Left renal pelvis (tissue), 4 donors: ENCODE results near the gene MAP6D1. TPM values are rescaled to one million over a fixed set of nuclear protein-coding genes. Genes with fewer than 3 reads are reported as not detected.

ENCODE experiments used
- DNase-seq, 4 donors: peaks; one replicate each; pipeline ENCODE4 v3.0.0-alpha.2; 2013; ENCODE audit warnings: low read depth in 4 of 4, low spot score in 3 of 4
- polyA plus RNA-seq, 4 donors: library from polyadenylated mRNA; unstranded; fragments of 120-200 nt; gene quantifications; one replicate each; pipeline ENCODE4 v1.2.1, GENCODE V29; 2013; ENCODE audit not compliant: insufficient read length in 4 of 4

The MAP6D1 gene
- polyA plus RNA-seq, 4 donors = 0.47 to 2.5 (median 0.72) TPM; not detected in 1

GRCh38 chr3:183824761-183825455, 469 bp downstream of the MAP6D1 start:
- DNase-seq = no peak

- no peak for DNase-seq
These were observed 1.4 kb downstream of the MAP6D1 start for GRCh38 chr3:183823963-183824362.

GRCh38 chr3:183822631-183823030, 2.7 kb downstream of the MAP6D1 start:
- DNase-seq = no peak

- no peak for DNase-seq
These were observed 5.5 kb downstream of the MAP6D1 start for GRCh38 chr3:183819831-183820230.

- DNase-seq = no peak
These were observed 6.4 kb downstream of the MAP6D1 start for GRCh38 chr3:183818706-183819624.

- DNase-seq = no peak
These were observed 7.2 kb downstream of the MAP6D1 start for GRCh38 chr3:183818041-183818620.

- DNase-seq = no peak
These were observed 7.7 kb downstream of the MAP6D1 start for GRCh38 chr3:183817639-183818038.

- no peak for DNase-seq
These were observed 8.5 kb downstream of the MAP6D1 start for GRCh38 chr3:183816681-183817510.

GRCh38 chr3:183815951-183816475, 9.4 kb downstream of the MAP6D1 start:
- no peak for DNase-seq

GRCh38 chr3:183815563-183815940, 9.8 kb downstream of the MAP6D1 start:
- no peak for DNase-seq

GRCh38 chr3:183814240-183814639, 11.1 kb downstream of the MAP6D1 start:
- no peak for DNase-seq

GRCh38 chr3:183812761-183813445, 12.5 kb downstream of the MAP6D1 start:
- DNase-seq = no peak

- no peak for DNase-seq
These were observed 13.7 kb downstream of the MAP6D1 start for GRCh38 chr3:183811638-183812037.

- DNase-seq = no peak
These were observed 14.5 kb downstream of the MAP6D1 start for GRCh38 chr3:183810643-183811594.

- no peak for DNase-seq
These were observed 16.1 kb downstream of the MAP6D1 start for GRCh38 chr3:183809270-183809669.

- no peak for DNase-seq
These were observed 17.0 kb downstream of the MAP6D1 start for GRCh38 chr3:183808355-183808754.

GRCh38 chr3:183807881-183808280, 17.5 kb downstream of the MAP6D1 start:
- DNase-seq = no peak

GRCh38 chr3:183807209-183807728, 18.1 kb downstream of the MAP6D1 start:
- DNase-seq = no peak
